HG02763 (cell line): Measurements from ENCODE around the gene KIF5C.
"Not testable (repeated sequence)": the region's sequence is repeated elsewhere in the genome, so short reads cannot be mapped to it uniquely, and the experiment has no call there.

Experiments
- ATAC-seq: cut with Tn5 transposase; IDR thresholded peaks from one replicate; pipeline ENCODE4 v1.9.1; 2021; ENCODE audit warnings: mild to moderate bottlenecking, moderate library complexity; ENCODE audit not compliant: unreplicated experiment

KIF5C gene

GRCh38 chr2:148874868-148875341, at the start of gene KIF5C:
TSS of gene KIF5C (plus strand) at chr2:148875227. CDS start at chr2:148875618, 391 bp downstream.
- peak; percentile 93 for ATAC-seq

- no peak for ATAC-seq
These were observed 48.2 kb upstream of the KIF5C start for GRCh38 chr2:148826791-148827190.

DNA sequence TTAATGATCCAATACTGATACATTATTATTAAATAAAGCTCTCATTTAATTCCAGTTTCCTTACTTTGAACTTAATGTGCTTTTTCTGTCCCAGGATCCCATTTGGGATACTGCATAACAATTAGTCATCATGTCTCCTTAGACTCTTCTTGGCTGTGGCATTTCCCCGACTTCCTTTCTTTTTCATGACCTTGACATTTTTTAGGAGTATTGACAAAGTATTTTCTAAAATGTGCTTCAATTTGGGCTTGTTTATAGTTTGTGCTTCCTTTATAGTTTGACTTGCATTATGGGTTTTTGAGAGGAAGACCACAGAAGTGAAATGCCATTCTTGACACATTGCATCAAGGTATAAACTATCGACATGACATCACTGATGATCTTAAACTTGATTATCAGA, 46.1 kb upstream of the KIF5C start:
- ATAC-seq, result no peak

- ATAC-seq, result no peak
These were observed 45.4 kb upstream of the KIF5C start for GRCh38 chr2:148829618-148830017.

DNA sequence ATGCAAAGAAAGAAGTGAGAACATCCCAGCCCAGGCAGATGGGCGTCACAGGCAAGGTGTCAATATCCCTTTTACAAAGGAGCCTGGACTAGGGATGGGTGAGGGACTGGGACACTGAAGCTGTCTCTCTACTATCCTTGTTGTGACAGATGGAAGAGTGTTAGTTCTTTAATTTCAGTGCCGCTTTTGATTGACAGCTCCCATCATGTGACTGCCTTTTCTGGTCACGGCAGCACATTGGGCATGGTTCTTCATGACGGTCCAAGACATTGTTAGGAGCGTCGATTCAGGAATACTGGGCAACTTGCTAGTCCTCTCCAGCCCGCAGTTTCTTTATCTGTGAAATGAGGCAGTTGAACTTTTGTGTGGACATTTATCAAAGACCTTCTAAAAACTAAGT, 42.4 kb upstream of the KIF5C start:
- no peak for ATAC-seq

DNA sequence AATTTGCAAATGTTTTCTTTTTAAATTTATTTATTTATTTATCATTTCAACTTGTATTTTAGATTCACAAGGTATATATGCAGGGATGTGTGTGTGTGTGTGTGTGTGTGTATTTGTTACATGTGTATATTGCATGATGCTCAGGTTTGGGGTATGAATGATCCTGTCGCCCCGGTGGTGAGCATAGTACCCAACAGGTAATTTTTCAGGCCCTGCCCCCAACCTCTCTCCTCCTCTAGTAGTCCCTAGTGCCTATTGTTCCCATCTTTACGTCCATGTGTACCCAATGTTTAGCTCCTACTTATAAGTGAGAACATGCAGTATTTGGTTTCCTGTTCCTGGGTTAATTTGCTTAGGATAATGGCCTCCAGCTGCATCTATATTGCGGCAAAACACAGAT, 33.0 kb upstream of the KIF5C start:
- ATAC-seq, result no peak

- ATAC-seq, result no peak
These were observed 26.9 kb upstream of the KIF5C start for GRCh38 chr2:148848146-148848545.

GRCh38 chr2:148853458-148853857, 21.6 kb upstream of the KIF5C start:
- ATAC-seq, result no peak

DNA sequence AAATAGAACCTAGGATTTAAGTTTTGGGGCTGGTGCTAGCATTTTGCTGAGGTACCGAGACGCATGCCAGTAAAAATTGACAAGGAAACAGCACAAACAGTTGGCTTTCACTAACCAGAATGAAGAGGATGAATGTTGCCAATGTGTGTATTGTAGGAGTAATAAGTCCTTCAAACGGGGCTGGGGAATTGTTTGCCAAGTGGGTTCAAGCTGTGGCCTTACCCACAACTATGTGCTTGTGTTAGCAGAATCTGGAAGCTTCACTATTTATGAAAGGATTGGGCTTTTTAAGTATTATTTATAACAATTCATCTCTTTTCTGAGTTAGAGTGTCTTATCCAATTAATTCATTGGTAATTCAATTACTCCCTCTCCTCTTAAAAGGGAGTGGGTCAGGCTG, 15.0 kb upstream of the KIF5C start:
- no peak for ATAC-seq

GRCh38 chr2:148861367-148861766, 13.7 kb upstream of the KIF5C start:
- no peak for ATAC-seq

DNA sequence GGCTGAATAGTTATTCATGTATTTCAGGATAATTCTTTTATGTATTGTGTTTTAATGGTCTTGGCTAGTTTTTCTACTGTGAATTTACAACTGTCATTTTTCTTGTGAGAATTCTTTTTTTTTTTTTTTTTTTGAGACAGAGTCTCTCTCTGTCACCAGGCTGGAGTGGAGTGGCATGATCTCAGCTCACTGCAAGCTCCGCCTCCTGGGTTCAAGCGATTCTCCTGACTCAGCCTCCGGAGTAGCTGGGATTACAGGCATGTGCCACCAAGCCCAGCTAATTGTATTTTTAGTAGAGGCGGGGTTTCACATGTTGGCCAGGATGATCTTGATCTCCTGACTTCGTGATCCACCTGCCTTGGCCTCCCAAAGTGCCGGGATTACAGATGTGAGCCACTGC, 12.5 kb upstream of the KIF5C start:
- not testable (repeated sequence) for ATAC-seq

DNA sequence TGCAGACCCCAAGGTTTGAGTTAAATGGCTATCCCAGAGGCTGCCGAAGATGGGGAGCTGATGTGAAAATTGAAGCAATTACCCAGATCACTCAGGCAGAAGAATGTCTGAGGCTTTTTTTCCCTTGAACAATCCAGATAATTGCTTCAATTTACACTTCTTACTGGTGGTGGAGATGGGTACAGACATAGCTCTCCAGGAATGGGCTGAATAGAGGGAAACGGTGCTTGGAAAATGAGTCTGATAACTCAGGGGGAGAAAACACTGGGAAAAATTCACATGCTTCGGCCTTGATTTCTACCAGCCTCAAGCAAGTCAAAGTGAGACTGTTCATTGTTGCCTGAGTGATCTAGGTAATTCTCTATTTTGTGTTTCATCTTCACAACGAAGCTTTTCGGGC, 9.5 kb upstream of the KIF5C start:
- ATAC-seq, result no peak

DNA sequence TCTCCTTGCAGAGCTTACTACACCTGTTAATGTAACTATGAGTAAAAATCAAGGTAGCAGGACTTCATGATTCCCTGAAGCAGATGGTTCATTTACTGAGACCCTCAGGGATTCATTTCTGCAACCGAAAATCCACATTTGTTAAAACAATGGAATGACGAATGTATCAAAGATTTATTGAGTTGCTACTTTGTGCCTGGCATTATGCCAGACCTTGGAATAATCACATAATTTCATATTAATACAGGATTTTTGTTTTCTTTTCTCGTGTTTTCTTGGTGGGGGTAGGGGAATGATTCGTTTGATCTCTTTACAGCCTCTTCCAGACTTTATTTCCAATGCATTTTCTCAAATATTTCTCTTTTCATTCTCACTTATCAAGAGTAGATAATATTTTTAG, 8.9 kb upstream of the KIF5C start:
- ATAC-seq, result no peak

GRCh38 chr2:148867079-148867769, 7.8 kb upstream of the KIF5C start:
- ATAC-seq, result no peak

- peak; percentile 23 for ATAC-seq
These were observed 492 bp downstream of the KIF5C start for GRCh38 chr2:148875387-148876051.

DNA sequence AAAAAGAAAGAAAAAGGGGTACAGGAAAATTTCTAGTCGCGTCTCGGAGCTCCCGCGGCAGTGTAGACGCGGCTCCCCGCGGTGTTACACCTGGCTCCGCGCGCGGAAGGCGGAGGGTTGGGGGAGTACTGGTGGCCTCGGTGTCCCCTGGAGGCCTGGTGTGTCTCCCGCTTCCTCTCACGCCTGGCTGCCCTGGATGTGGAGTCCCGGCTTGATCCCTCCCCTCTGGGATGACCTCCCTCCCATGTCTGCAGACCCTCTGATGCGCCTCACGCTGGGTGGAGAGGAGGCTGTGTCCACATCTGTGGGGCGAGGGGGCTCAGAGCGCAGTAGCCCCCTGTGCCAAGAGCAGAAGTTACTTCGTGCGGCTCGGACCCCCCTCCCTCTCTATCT, 1.2 kb downstream of the KIF5C start:
- no peak for ATAC-seq

DNA sequence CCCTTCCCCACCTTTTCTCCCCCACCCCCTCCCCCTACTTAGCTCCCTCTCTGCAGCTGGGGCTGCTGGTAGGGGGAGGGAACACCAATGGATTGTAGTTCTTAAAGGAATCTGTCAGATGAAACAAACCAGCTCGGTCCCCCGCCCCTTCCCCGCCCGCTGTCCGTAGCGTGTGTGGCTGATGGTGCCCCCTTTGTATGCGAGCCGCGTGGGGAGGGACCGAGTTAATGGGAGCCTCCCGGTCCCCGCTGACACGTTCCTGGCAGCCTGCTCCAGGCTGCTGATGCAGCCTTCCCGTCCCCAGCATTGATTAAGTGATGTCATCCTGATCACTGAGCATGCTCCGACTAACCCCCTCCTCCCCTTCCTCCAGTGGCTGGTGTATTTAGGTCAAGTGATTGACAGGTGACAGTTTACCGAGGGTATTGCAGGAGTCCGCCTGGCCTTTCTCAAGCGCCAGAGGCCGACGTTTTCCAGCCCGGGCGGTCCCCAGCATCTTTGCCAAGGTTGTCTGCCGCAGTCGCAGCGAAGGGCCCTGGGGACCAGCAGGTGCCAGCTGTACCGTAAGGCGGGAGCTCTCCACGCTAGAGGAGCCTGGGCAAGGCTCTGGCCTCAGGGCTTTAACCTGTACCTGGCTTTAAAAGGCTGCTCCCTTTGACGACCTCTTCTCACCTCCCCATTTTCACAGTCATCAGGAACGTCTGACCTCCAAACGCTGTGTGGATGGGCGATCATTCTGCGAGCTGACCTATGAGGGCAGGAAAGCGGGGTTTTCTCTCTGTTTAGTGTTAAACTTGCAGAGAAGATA, 1.8 kb downstream of the KIF5C start:
- ATAC-seq, result no peak

- no peak for ATAC-seq
These were observed 2.3 kb downstream of the KIF5C start for GRCh38 chr2:148877403-148877740.

DNA sequence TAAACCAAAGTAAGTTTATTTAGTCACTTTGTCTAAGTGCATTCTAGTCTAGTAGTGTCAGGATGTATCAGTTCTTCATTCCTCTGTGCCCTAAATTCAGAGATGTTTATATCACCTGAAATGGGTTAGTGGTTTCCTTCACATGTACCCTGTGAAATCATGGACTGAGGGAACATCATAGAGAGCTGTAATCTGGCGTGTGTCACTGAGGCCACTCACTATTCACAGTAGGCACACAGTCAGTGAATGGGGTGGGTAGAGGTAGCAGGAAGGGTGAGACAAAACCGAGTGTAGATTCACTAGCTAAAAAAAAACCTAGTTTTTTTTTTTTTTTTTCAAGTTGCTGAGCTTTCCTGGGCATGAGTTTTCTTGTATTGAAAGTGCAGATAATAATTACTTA, 5.6 kb downstream of the KIF5C start:
- ATAC-seq, result no peak

DNA sequence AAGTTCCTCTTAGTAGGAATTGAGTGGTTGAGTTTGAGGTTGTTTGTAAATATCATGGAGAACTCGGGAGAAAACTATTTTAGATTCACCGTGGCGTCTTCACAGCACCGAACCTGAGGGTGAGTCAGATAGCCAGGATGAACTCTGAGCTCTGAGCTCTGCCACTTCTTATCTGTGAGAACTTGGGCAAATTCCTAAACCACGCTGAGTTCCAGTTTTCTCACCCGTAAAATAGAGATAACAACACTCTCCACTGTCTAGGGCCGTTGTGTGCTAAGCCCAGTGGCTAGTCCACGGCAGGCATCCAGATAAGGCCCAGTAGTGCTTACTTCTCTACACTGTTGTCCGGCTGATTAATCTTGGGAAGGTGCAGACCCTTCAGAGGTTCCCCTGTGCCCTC, 7.0 kb downstream of the KIF5C start:
- no peak for ATAC-seq

DNA sequence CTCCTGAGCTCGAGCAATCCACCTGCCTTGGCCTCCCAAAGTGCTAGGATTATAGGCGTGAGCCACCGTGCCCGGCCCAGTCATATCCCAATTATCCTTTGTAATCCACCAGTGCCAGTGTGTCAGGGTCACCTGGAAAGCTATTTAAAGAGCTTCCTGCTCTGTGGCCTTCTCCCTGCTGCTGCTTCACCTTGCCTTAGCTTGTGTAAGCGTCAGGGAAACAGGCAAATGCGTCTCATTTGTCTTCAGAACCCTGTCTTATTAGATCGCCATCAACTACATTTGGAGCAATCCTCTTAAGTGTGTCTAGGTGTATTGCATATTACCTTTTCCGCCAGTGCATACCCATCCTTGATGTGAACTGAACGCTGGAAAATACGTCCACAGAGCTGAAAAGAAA, 10.2 kb downstream of the KIF5C start:
- no peak for ATAC-seq

DNA sequence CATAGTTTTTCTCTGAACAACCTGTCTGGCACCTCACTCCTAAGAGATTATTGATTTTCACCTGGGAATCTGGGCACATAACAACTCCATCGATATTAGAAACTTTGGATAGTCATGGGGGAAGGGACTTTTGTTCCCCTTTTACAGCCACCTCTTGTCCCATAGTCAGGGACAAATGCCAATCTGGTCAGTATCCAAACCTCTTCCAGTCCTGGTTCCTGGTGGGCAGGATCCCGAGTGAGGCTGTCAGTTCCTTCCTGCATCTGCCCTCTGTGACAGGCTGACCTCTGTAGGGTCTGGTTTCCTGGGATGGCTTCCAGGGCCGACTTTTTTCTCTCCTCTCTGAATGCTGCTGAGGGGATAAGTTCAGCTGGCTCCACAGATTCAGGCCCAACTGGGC, 11.0 kb downstream of the KIF5C start:
- ATAC-seq, result no peak
